ENCODE results near the gene EFTUD2. TPM values are rescaled to one million over a fixed set of nuclear protein-coding genes. Genes with fewer than 3 reads are reported as not detected.

The EFTUD2 gene
- total RNA-seq, 1 experiment from 2014 or later: 162 TPM

Small RNA genes within 50 kb of the gene (microRNA-seq; reads per million reads assigned to microRNA genes)
- 10.1 reads per million, percentile 26 among the genes with 10 or more reads in this experiment for gene MIR6783 (ENCODE audit: borderline number of aligned reads)

Other genes with a start within 250 kb of the EFTUD2 start
- gene MEIOC, start 243.0 kb downstream of the EFTUD2 start, total RNA-seq (2021): 4.4 to 8.3 TPM (median 5.0 TPM) in 3 replicates
- 32.4 to 37.9 TPM (median 32.6 TPM) in 3 replicates for gene CCDC43, start 209.7 kb downstream of the EFTUD2 start, total RNA-seq (2021)
- 32.2 to 35.5 TPM (median 32.9 TPM) in 3 replicates for gene DBF4B, start 190.8 kb downstream of the EFTUD2 start, total RNA-seq (2021)
- 3.0 to 4.1 TPM (median 3.2 TPM) in 3 replicates for gene ADAM11, start 140.5 kb downstream of the EFTUD2 start, total RNA-seq (2021)
- 102 to 107 TPM (median 104 TPM) in 3 replicates for gene GJC1, start 69.2 kb downstream of the EFTUD2 start, total RNA-seq (2021)
- not detected in 3 replicates for gene HIGD1B, start 51.6 kb downstream of the EFTUD2 start, total RNA-seq (2021)
- gene GFAP, start 16.1 kb upstream of the EFTUD2 start, total RNA-seq (2021): 1.5 to 2.2 TPM (median 1.6 TPM) in 3 replicates
- 62.2 to 82.2 TPM (median 66.3 TPM) in 3 replicates for gene KIF18B, start 48.3 kb upstream of the EFTUD2 start, total RNA-seq (2021)
- 13.4 to 16.8 TPM (median 15.6 TPM) in 3 replicates for gene C1QL1, start 68.9 kb upstream of the EFTUD2 start, total RNA-seq (2021)
- 57.7 to 59.2 TPM (median 58.7 TPM) in 3 replicates for gene DCAKD, start 152.2 kb upstream of the EFTUD2 start, total RNA-seq (2021)
- gene NMT1, start 161.9 kb upstream of the EFTUD2 start, total RNA-seq (2021): 152 to 162 TPM (median 153 TPM) in 3 replicates
- 45.9 to 55.8 TPM (median 55.8 TPM) in 3 replicates for gene PLCD3, start 233.1 kb upstream of the EFTUD2 start, total RNA-seq (2021)
- gene ACBD4, start 236.2 kb upstream of the EFTUD2 start, total RNA-seq (2021): 12.7 to 21.0 TPM (median 21.0 TPM) in 3 replicates
- gene HEXIM1, start 249.0 kb upstream of the EFTUD2 start, total RNA-seq (2021): 29.6 to 36.9 TPM (median 35.2 TPM) in 3 replicates

All from WTC11 (cell line).